GM18870 (cell line): ENCODE data around the gene UAP1L1.

Source experiments
- ATAC-seq: cut with Tn5 transposase; IDR thresholded peaks from one replicate; pipeline ENCODE4 v1.9.1; 2021; ENCODE audit warnings: moderate library complexity; ENCODE audit not compliant: unreplicated experiment

The UAP1L1 gene

GRCh38 chr9:137089232-137089947 is 12.1 kb downstream of the UAP1L1 start:
- no peak for ATAC-seq

GRCh38 chr9:137095664-137096517 is 18.6 kb downstream of the UAP1L1 start:
- no peak for ATAC-seq

- ATAC-seq, result no peak
Observed at GRCh38 chr9:137096785-137097546, 19.6 kb downstream of the UAP1L1 start.

- no peak for ATAC-seq
Observed at GRCh38 chr9:137097761-137098462, 20.6 kb downstream of the UAP1L1 start.

GRCh38 chr9:137099231-137099630 is 21.9 kb downstream of the UAP1L1 start:
- no peak for ATAC-seq

- ATAC-seq, result no peak
Observed at GRCh38 chr9:137103206-137103999, 26.1 kb downstream of the UAP1L1 start.

- ATAC-seq, result no peak
Observed at GRCh38 chr9:137105814-137106661, 28.7 kb downstream of the UAP1L1 start.

GRCh38 chr9:137106662-137107250 is 29.4 kb downstream of the UAP1L1 start:
- no peak for ATAC-seq

GRCh38 chr9:137107312-137107921 is 30.1 kb downstream of the UAP1L1 start:
- ATAC-seq, result no peak

- no peak for ATAC-seq
Observed at GRCh38 chr9:137107982-137108381, 30.7 kb downstream of the UAP1L1 start.

GRCh38 chr9:137108608-137109249 is 31.4 kb downstream of the UAP1L1 start:
- no peak for ATAC-seq

GRCh38 chr9:137109250-137110146 is 32.2 kb downstream of the UAP1L1 start:
- no peak for ATAC-seq

GRCh38 chr9:137110147-137110910 is 33.0 kb downstream of the UAP1L1 start:
- ATAC-seq, result no peak

GRCh38 chr9:137110911-137111787 is 33.8 kb downstream of the UAP1L1 start:
- no peak for ATAC-seq
